ENCODE data around the gene TMEM181. TPM values are rescaled to one million over a fixed set of nuclear protein-coding genes. Genes with fewer than 3 reads are reported as not detected.

TMEM181 gene
- total RNA-seq, 1 experiment from 2014 or later: 31.6 TPM

DNA sequence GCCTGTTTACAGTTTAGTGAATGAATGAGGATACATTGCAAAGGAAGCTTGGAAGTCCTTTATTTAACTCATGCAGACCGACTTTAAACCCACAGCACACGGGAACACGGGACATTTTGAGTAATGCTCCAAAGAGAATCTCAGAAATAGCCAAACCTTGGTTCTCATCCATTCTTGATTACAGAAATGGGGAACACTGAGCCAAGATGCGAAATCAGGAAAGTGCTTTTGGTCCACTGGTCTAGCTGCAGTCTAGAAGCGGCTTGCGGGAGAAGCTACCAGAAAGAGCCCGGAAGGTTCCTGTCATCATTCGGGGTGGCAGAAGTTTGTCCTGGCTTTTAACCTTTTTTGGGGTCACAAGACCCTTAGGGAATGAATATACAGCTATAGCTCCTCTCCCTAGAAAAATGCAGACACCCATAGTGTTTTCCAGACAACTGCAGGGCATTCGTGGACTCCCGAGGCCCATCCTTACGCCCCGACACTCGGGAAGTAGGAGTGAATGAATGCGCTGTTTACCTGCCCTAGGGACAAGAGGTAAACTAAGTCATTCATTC lies 475 bp upstream of the TMEM181 start:
- Histone ChIP-seq H3K4me1 (ENCODE audit: insufficient read depth, low read length, poor library complexity, severe bottlenecking) (peaks cover 15% of the 10 kb centered on the region), H3K9me3 (ENCODE audit: low read depth, low read length, poor library complexity, severe bottlenecking) (no peaks in the 10 kb centered on the region), H3K36me3 (ENCODE audit: insufficient read depth, low read length, poor library complexity, severe bottlenecking) (no peaks in the 10 kb centered on the region), H3K27ac (ENCODE audit: low read depth, low read length, poor library complexity, severe bottlenecking) (peak overlapping the region; percentile 90), H3K4me3 (ENCODE audit: low read depth, low read length, poor library complexity, severe bottlenecking) (peak overlapping the region; percentile 98), H3K27me3 (replicated peaks; ENCODE audit: insufficient read depth, low read depth, low read length, poor library complexity) (no peaks in the 10 kb centered on the region)
- BruUV-seq (replicated peaks): no TSS peak
- DNase-seq (ENCODE audit: low spot score): no peak
- intact Hi-C loops (cut with micrococcal nuclease; ENCODE audit: unreplicated experiment): no loop called here
- ChIA-PET CTCF (no interaction called here), POLR2A (ENCODE audit: low non-redundant PET) (no interaction called here)
- TF ChIP-seq EZH2 (IDR thresholded peaks at IDR 0.05; ENCODE audit: borderline replicate concordance, low read depth, low read length, poor library complexity, severe bottlenecking): no peak
- TF ChIP-seq, protein P1, sequence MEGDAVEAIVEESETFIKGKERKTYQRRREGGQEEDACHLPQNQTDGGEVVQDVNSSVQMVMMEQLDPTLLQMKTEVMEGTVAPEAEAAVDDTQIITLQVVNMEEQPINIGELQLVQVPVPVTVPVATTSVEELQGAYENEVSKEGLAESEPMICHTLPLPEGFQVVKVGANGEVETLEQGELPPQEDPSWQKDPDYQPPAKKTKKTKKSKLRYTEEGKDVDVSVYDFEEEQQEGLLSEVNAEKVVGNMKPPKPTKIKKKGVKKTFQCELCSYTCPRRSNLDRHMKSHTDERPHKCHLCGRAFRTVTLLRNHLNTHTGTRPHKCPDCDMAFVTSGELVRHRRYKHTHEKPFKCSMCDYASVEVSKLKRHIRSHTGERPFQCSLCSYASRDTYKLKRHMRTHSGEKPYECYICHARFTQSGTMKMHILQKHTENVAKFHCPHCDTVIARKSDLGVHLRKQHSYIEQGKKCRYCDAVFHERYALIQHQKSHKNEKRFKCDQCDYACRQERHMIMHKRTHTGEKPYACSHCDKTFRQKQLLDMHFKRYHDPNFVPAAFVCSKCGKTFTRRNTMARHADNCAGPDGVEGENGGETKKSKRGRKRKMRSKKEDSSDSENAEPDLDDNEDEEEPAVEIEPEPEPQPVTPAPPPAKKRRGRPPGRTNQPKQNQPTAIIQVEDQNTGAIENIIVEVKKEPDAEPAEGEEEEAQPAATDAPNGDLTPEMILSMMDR (conservative IDR thresholded peaks at IDR 0.05; ENCODE audit: low read depth, low read length): no peak

GRCh38 chr6:158560836-158561320 lies 987 bp downstream of the TMEM181 start:
- peak; percentile 45 for DNase-seq (ENCODE audit: low spot score)
- CTCF ChIA-PET: no interaction called here
- no peak for TF ChIP-seq EZH2 (IDR thresholded peaks at IDR 0.05; ENCODE audit: borderline replicate concordance, low read depth, low read length, poor library complexity, severe bottlenecking)
- TF ChIP-seq, protein P1 (conservative IDR thresholded peaks at IDR 0.05; ENCODE audit: low read depth, low read length): no peak
- POLR2A ChIA-PET (ENCODE audit: low non-redundant PET): no interaction called here
- H3K27ac ChIP-seq (ENCODE audit: low read depth, low read length, poor library complexity, severe bottlenecking): peak overlapping the region; percentile 90
- no peaks in the 10 kb centered on the region for H3K36me3 ChIP-seq (ENCODE audit: insufficient read depth, low read length, poor library complexity, severe bottlenecking)
- H3K27me3 ChIP-seq (replicated peaks; ENCODE audit: insufficient read depth, low read depth, low read length, poor library complexity): no peaks in the 10 kb centered on the region
- TSS peak; percentile 54 for BruUV-seq (replicated peaks)
- intact Hi-C loops (cut with micrococcal nuclease; ENCODE audit: unreplicated experiment): no loop called here
- no peaks in the 10 kb centered on the region for H3K9me3 ChIP-seq (ENCODE audit: low read depth, low read length, poor library complexity, severe bottlenecking)
- H3K4me3 ChIP-seq (ENCODE audit: low read depth, low read length, poor library complexity, severe bottlenecking): peak overlapping the region; percentile 98
- peaks cover 15% of the 10 kb centered on the region for H3K4me1 ChIP-seq (ENCODE audit: insufficient read depth, low read length, poor library complexity, severe bottlenecking)

GRCh38 chr6:158561321-158561884 lies 1.5 kb downstream of the TMEM181 start:
- ChIA-PET POLR2A (ENCODE audit: low non-redundant PET) (no interaction called here), CTCF (no interaction called here)
- intact Hi-C loops (cut with micrococcal nuclease; ENCODE audit: unreplicated experiment): no loop called here
- H3K4me1 ChIP-seq (ENCODE audit: insufficient read depth, low read length, poor library complexity, severe bottlenecking): peaks cover 15% of the 10 kb centered on the region
- H3K27me3 ChIP-seq (replicated peaks; ENCODE audit: insufficient read depth, low read depth, low read length, poor library complexity): no peaks in the 10 kb centered on the region
- no TSS peak for BruUV-seq (replicated peaks)
- peak overlapping the region; percentile 90 for H3K27ac ChIP-seq (ENCODE audit: low read depth, low read length, poor library complexity, severe bottlenecking)
- TF ChIP-seq, protein P1 (conservative IDR thresholded peaks at IDR 0.05; ENCODE audit: low read depth, low read length): no peak
- no peak for TF ChIP-seq EZH2 (IDR thresholded peaks at IDR 0.05; ENCODE audit: borderline replicate concordance, low read depth, low read length, poor library complexity, severe bottlenecking)
- H3K36me3 ChIP-seq (ENCODE audit: insufficient read depth, low read length, poor library complexity, severe bottlenecking): no peaks in the 10 kb centered on the region
- no peak for DNase-seq (ENCODE audit: low spot score)
- H3K9me3 ChIP-seq (ENCODE audit: low read depth, low read length, poor library complexity, severe bottlenecking): no peaks in the 10 kb centered on the region
- H3K4me3 ChIP-seq (ENCODE audit: low read depth, low read length, poor library complexity, severe bottlenecking): peak overlapping the region; percentile 98
